Left hindlimb (tissue), 1 donor: Measurements from ENCODE around the gene FHIT.
"Not testable (repeated sequence)": the region's sequence is repeated elsewhere in the genome, so short reads cannot be mapped to it uniquely, and the experiment has no call there.

ENCODE experiments used
- DNase-seq: peaks from one replicate; pipeline ENCODE4 v3.0.0-alpha.2; 2018

FHIT gene

DNA sequence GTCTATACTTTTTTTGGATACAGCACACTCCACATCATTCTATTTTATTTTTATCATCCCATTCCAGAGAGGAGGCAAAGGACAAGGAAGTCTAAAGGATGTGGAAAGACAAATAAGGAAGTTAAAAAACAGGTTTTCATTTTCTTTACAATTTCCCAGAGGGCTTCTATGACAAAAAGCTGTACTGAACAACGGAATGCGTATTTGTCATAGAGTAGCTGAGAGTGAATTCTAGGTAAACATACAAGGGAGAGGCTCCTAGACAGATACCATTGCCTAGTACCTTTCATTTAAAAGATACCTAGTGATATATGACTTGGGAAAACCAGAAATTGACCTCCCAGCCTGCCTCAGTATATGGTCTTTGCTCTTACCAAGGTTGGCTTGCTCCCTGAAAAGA is 341.7 kb downstream of the FHIT start:
- no peak for DNase-seq

GRCh38 chr3:60906283-60906682 is 345.0 kb downstream of the FHIT start:
- no peak for DNase-seq

- DNase-seq = no peak
Measured at GRCh38 chr3:60898321-60898720, 352.9 kb downstream of the FHIT start.

- no peak for DNase-seq
Measured at GRCh38 chr3:60893946-60894345, 357.3 kb downstream of the FHIT start.

DNA sequence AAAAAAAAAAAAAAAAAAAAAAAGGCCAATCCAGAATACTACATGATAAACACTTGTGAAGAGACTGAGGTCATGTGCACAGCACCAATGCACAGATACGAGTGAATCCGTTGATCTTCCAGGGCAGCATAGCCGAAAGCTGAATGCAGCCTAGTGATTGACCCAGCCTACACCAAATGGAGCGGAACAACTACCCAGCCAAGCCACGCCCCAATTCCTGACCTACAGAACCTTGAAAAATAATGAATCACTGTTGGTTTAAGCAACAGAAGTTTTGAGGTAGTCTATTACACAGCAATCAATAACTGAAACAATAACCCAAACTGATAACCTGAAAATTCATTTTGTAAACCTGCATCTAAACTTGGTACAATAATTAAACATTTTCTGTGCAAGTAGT is 361.0 kb downstream of the FHIT start:
- no peak for DNase-seq

DNA sequence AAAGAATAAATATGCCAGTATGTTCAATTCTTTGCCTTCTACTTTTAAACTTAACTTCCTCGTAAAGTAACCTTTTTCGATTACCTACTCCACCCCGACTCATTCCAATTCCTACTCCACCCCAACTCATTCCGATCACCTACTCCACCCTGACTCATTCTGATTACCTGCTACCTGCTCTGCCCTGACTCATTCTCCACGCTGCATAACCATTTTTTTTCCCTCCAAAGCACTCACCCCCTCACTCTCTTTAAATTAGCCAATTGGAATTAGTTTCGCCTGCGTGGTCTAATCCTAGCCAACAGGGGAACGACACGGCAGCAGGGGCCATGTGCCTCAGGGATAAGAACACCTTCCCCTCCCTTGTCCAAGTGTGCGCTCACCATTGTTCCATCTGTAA is 362.3 kb downstream of the FHIT start:
- not testable (repeated sequence) for DNase-seq

GRCh38 chr3:60887574-60887973 is 363.7 kb downstream of the FHIT start:
- no peak for DNase-seq

DNA sequence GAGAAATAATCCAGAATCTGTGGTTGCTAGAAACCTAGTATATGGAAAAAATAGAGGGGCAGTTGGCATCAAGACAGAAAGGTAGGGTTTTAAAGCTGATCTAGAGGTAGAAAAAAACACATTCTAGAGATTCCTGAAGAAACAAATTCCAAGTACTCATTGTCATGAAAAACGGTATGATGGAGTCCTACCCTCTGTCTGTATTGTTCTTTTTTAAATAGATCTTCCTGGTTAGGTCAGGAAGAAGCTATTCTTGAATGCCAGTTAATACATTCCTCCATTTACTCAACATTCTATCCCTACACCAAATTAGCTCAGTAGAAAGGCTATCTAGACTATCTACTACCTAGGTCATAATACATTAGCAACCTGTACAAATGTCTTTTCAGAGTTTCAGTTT is 364.7 kb downstream of the FHIT start:
- DNase-seq = no peak

GRCh38 chr3:60884005-60884404 is 367.2 kb downstream of the FHIT start:
- no peak for DNase-seq

DNA sequence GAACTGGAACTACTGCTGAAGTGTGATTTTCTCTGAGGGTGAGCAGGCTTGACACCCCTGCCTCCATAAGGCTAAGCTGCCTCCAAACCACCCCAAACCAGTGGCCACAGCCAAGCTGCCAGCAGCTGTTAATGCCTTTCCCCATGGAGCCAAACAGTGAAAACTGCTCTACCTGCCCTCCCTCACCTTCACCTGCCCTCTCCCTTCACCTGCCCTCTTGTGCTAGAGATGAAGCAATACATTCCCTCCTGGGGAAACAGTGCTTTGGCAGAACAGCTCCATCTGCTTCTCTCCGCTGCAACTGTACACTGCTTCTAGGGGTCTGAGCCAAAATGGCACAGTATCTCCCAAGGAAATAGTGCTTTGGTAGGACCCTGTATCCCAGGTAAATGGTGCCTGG is 374.1 kb downstream of the FHIT start:
- DNase-seq = no peak

GRCh38 chr3:60870396-60870795 is 380.9 kb downstream of the FHIT start:
- DNase-seq = no peak

DNA sequence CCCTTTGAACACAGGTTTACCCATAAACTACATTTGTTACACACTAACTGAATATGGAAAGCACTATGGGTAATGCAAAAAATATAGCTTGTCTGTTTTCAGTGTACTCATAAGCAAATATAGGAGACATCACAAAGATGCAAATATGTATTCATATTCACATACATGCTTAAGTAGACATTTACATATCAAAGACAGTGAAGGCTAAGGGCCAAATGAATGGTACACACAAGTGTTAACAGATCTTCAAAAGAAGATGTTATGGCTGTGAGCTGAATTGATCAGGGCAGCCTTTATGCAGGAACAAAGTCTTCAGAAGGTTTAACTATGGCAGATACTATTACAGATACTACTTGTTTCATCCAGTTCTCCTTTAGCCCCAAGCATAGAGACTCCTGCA is 384.1 kb downstream of the FHIT start:
- DNase-seq = no peak

- no peak for DNase-seq
Measured at GRCh38 chr3:60856257-60857046, 394.8 kb downstream of the FHIT start.

GRCh38 chr3:60855250-60855649 is 396.0 kb downstream of the FHIT start:
- no peak for DNase-seq

- no peak for DNase-seq
Measured at GRCh38 chr3:60854791-60855190, 396.5 kb downstream of the FHIT start.

- no peak for DNase-seq
Measured at GRCh38 chr3:60847791-60848190, 403.5 kb downstream of the FHIT start.

GRCh38 chr3:60844256-60844655 is 407.0 kb downstream of the FHIT start:
- DNase-seq = no peak

- no peak for DNase-seq
Measured at GRCh38 chr3:60841355-60841754, 409.9 kb downstream of the FHIT start.

GRCh38 chr3:60839246-60839645 is 412.0 kb downstream of the FHIT start:
- DNase-seq = no peak

- no peak for DNase-seq
Measured at GRCh38 chr3:60835796-60836195, 415.5 kb downstream of the FHIT start.

GRCh38 chr3:60829058-60829457 is 422.2 kb downstream of the FHIT start:
- no peak for DNase-seq

DNA sequence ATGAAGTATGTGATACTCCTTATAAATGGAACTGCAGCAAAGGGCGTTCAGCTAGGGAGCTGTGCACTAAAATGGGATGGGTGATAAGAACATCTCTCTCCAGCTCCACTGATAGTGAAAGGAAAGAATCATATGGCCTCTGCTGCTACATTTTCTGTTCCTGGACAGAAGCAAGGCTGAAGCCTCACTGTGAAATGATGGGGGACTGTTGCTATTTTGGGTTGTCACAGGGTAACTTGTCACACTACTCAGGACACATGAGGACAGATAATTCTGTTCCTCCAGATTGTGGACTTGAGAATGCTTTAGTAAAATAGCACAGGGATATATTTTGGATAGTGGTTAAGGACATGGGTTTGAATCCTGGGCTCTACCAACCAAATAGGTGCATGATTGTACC is 423.6 kb downstream of the FHIT start:
- DNase-seq = no peak

DNA sequence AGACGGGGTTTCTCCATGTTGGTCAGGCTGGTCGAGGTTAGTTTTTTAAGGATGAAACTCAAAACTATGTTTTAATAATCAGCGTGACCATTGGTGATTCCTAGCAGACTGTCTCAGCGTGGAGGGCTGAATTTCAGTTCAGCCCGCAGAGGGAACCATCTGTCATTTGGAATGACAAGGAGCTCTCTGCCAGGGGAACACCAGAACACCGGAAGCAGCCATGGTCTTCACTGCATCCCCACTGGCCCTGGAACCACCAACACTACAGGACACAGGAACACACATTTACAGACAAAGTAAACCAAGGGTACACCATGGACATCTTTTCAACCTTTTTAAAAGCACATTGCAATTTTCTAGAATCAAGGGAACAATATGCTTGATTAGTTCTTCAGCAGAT is 424.7 kb downstream of the FHIT start:
- no peak for DNase-seq

DNA sequence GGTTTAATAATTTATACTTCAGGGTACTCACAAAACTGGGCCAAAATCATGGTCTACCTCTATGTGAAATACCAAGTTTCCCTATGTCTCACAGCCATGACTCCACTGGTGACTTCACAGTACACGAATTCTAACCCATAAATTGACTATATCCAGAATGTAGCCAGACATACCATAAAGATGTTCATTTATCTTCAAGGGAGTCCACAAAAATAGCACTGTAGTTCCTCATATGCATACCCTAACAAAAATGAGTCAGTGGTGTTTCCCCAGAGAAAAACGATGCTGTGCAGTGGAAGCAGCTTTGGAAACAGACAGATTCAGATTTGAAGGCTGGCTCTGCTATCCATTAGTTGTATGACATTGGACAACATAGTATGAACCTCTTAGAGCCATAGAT is 438.8 kb downstream of the FHIT start:
- no peak for DNase-seq

DNA sequence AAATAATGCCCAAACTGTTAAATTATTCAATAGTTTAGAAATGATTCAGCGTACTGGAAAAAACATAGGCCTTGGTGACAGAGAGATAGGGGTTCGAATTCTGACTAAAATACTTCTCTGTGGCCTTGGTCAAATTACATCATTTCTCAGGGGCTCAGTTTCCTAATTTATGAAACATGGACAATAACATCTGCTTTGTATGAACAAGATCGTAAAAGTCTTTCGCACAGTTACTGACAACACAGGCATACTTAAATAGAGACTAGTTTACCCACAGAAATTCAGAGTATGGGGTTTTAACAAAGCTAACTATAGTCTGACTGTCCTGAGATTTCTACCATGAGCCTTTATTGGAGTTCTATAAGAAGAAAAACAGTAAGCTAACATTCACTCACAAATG is 440.4 kb downstream of the FHIT start:
- DNase-seq = no peak
